Brain microvascular endothelial cell (primary cell): Measurements from ENCODE around the gene SCYGR8.

ENCODE experiments used
- DNase-seq: peaks from one replicate; pipeline ENCODE4 v3.0.0-alpha.2; 2020
- H3K27ac ChIP-seq: fragments of 250-450 bp; sonication (Bioruptor Pico); 2 replicates; pipeline ENCODE4 v1.5.1; 2020; ENCODE audit warnings: mild to moderate bottlenecking, moderate library complexity
- H3K27me3 ChIP-seq: fragments of 250-450 bp; sonication (Bioruptor Pico); replicated peaks from 2 replicates; pipeline ENCODE4 v1.5.1; 2020; ENCODE audit warnings: mild to moderate bottlenecking
- H3K36me3 ChIP-seq: fragments of 250-450 bp; sonication (Bioruptor Pico); replicated peaks from 2 replicates; pipeline ENCODE4 v1.5.1; 2020; ENCODE audit warnings: mild to moderate bottlenecking
- H3K4me3 ChIP-seq: 2 replicates; pipeline ENCODE4 v1.5.1; 2011; ENCODE audit warnings: low read depth, mild to moderate bottlenecking, control low read depth, low read length, moderate library complexity
- in situ Hi-C: cut with HindIII; loops from 2 replicates; pipeline ENCODE4 v1.10.0; 2017; ENCODE audit warnings: low sequenced_read_pairs, low pct_ligation_motif_present
- TF ChIP-seq, protein P1 (sequence below): IDR thresholded peaks from 2 replicates; pipeline ENCODE4 v1.5.1; 2011; ENCODE audit warnings: low read depth, mild to moderate bottlenecking, moderate library complexity, low read length, control low read depth, inconsistent platforms; ENCODE audit errors: missing control alignments

Gene SCYGR8

DNA sequence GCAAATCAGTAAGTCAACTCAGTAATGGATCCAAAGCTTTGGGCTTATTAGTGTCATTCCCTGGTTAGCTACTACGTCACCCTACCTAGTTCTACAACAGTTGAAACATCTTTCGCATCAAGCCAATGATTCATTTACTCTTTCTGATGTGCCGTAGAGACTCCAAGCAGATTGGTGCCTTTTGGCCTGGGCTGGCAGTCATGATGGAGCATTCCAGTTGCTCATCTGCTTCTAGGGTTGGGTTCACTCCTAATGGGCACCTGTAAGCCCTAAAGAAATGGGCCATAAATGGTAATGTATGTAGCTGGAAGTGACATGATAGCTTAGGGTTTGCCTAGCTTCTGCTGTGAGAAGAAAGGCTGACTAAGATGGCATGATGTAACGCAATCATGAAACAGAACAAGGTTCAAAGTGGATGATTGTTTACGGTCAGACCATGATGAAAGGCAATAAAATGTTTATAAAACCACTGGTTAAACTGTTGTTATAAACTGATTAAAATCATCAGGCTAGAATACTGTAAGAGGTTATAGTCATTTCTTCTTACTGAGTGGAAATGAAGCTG lies 47.5 kb downstream of the SCYGR8 start:
- TF ChIP-seq, protein P1, sequence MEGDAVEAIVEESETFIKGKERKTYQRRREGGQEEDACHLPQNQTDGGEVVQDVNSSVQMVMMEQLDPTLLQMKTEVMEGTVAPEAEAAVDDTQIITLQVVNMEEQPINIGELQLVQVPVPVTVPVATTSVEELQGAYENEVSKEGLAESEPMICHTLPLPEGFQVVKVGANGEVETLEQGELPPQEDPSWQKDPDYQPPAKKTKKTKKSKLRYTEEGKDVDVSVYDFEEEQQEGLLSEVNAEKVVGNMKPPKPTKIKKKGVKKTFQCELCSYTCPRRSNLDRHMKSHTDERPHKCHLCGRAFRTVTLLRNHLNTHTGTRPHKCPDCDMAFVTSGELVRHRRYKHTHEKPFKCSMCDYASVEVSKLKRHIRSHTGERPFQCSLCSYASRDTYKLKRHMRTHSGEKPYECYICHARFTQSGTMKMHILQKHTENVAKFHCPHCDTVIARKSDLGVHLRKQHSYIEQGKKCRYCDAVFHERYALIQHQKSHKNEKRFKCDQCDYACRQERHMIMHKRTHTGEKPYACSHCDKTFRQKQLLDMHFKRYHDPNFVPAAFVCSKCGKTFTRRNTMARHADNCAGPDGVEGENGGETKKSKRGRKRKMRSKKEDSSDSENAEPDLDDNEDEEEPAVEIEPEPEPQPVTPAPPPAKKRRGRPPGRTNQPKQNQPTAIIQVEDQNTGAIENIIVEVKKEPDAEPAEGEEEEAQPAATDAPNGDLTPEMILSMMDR = no peak
- H3K27ac ChIP-seq = no peak overlapping the region
- no peak for DNase-seq
- in situ Hi-C loops = no loop called here
- no peaks in the 10 kb centered on the region for H3K27me3 ChIP-seq
- no peak overlapping the region for H3K4me3 ChIP-seq
- no peaks in the 10 kb centered on the region for H3K36me3 ChIP-seq
